Activated CD4-positive, alpha-beta T cell treated with anti-CD3 and anti-CD28 coated beads for 48 hours (primary cell): Measurements from ENCODE around the gene SCML1.
"Not testable (repeated sequence)": the region's sequence is repeated elsewhere in the genome, so short reads cannot be mapped to it uniquely, and the experiment has no call there.

Experiments used
- DNase-seq: peaks from one replicate; pipeline ENCODE4 v3.0.0-alpha.2; 2020

Gene SCML1

DNA sequence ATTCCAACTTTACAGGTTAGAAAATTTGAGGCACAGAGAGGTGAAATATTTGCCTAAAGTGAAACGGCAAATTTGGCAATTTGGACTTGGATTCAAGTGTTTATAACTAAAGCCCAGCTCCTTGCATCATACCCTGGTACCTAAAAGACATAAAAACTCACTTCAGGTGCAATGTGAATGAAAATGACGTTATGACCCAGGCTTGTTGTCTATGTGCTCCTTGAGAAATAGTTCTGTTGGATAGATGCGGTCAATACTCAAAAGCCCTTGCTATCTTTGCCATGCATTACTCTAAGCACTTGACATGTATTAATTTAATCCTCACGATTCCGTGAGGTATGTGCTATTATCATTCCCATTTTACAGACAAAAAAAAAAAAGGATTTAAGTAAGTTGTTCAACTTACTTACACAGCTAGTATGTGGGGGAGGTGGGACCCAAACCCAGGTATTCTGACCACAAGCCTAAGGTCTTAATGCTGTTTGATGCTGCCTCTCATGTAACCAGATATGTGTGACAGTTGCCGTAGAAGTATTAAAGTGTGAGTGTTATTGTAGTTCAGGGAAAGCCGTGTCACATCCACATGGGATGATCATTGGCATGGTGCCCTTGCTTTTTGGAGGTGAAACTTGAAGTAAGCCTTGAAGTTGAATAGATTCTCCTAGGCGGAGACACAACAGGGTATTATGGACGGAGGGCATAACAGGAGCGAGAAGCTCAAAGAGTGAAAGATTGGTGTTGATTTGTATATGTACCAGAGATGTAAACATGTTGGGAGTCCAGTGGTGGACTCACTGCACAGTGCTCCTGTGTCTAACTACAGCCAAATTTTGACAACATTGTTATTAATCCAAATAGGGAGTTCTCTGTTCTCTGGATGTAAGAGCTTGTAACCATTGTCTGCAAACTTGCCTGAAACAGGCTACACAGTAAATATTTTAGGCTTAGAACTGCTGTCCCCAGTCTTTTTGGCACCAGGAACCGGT, 3.1 kb downstream of the SCML1 start:
- DNase-seq: no peak

DNA sequence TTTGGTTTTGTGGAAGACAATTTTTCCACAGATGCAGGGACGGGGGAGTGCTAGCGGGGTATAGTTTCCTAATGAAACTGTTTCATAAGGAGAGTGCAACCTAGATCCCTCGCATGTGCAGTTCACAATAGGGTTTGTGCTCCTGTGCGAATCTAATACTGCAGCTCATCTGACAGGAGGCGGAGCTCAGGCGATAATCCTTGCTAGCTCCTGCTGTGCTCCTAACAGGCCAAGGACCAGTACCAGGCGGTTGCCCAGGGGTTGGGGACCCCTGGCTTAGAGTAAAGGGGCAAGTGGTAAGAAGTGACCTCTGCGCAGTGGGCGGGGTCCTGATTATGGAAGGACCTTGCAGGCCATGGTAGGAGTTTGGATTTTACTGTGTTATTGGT, 3.8 kb downstream of the SCML1 start:
- DNase-seq: no peak

DNA sequence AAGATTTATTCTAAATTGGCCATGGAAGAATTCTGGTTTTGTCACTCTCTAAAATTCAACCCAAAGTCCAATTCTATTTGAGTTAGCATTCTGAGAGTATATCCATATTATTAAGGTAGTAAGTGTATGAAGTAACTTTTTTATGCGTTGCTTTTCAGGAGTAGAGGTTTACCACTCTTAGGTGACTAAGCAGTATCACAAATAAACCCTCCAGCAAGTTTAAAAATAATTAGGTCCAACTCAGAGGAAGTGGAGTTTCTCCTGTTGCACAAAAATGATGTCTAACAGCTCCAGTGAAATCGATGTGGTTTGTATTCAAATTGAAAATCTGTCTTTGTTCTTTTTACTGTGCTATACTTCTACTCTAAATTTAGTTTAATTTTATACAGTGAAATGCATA, 6.6 kb downstream of the SCML1 start:
- no peak for DNase-seq

DNA sequence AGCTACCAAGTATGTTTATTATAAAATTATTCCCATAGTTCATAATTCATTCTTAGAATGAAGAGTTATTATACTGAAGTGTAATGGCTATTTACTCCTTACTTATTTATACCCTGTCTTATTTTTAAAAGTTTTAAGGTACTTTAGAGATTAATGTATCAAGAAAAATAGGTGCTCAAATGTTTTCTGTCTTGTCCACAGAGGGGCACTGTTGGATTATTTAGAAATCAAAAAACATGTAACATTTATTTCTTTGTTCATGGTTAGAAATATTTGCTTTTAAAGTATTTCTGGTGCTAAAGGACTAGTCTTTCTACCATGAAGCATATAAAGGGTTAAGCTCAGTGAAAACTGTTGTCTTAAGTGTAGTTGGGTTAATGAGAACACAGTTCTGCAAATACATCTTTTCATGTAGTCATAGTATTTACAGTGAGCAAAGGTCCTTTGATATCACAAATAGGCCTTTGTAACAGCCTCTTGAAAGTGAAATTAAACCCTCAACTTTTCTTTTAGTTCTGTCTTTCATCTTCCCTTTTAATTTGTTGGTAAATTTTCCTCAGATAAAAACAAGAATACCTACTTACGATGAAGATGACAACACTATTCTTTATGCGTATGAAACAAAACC, 7.7 kb downstream of the SCML1 start:
- no peak for DNase-seq

DNA sequence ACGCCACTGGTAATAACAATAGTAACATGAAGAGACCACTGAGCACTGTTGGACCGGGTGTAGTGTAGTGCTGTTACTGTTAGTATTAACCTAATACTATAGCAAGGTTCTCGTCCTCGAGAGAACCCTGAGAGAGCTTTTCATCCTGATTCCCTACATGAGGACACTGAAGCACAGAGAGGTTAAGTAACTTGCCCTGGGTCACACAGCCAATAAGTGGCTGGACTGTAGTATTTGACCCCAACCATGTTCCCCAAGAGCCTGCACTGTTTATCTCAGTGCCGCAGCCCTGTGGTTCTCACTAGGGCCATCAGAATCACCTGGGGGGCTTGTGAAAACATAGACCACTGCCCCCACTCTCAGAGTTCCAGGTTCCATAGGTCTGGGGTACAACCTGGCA, 10.4 kb downstream of the SCML1 start:
- no peak for DNase-seq

DNA sequence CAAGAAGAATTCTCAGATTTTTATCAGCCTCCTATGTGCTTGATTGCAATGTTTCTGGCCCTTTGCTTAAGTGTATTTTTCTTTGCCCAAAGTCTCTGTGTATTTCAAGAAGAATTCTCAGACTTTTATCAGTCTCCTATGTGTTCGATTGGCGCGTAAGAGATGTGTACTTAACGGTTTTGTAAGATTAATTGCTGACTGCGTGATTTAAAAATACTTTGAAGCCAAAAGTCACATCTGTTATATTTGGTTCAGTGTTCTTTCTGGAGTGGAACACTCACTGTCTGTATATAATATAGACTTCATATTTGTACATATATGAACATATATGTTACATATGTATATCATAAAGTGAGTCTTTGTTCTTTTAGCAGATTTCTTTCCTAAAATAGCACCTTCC, 11.4 kb downstream of the SCML1 start:
- DNase-seq: no peak

DNA sequence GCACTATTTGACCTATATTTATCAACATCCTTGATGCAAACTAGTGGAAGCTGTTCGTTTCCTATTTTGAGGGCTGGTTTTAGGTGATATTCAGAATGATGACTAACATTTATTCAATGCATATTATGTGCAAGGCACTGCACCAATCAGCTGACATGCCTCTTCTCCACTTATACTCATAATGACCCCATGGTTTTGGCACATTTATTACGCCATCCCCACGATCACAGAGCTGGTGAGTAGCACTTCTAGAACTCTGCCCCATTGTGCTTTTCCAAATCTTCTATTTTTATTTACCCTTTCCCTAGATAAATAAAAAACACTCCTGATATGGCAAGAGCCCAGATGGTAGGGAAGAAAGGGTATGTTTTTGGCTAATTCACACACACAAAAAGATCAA, 13.1 kb downstream of the SCML1 start:
- DNase-seq: no peak

DNA sequence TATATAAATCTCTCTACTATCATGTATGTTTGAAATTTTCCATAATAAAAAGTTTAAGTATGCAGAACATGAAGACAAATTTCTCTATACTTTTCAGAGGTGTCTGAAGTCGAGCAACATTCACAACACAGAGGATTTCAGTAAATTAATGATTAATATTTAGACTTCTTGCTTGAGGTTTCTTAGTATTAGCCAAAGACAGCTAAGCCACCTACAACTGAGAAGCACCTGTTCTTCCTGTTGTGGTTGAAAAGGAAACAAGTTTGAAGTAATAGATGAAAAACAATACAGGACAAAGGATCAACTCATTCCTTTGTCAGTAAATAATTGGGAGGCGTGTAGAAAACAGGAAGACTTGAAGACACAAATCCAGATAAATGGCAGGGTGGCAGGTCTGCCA, 21.1 kb downstream of the SCML1 start:
- DNase-seq: no peak

DNA sequence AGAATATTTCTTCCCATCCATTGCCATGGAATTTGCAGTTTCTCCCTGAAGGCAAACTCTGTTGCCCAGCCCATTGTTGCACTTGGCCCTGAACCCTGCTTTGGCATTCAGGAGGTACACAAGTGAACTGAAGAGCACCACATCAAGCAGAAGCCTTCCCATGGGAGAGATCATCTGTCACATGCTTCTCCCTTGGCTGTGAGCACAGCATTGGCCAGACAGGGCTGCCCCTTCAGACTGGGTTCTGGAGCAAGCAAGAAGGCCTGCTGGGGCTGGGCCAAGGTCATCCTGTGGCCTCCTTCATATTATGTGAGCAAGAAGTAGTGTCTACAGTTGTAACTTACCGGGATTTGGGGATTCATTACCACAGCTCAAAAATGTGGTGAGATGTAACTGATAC, 22.7 kb downstream of the SCML1 start:
- no peak for DNase-seq

DNA sequence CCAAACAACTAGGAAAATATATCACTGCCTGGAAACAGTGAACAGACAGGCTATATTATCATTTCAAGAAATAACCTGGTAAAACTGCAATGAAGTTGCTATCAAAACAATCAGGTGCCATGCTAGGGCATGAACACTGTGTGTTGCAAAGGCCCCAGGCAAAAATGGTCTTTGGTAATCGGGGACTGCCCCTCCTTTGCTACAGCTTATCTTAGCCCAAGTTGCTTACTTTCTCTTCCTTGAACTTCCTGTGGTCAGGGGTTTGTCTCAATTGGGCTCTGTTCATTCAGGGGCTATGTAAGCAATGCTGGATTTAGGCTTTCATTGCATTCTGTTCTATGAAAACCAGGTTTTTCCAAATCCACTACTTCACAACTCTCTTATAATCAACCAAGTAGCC, 30.4 kb downstream of the SCML1 start:
- DNase-seq: no peak

DNA sequence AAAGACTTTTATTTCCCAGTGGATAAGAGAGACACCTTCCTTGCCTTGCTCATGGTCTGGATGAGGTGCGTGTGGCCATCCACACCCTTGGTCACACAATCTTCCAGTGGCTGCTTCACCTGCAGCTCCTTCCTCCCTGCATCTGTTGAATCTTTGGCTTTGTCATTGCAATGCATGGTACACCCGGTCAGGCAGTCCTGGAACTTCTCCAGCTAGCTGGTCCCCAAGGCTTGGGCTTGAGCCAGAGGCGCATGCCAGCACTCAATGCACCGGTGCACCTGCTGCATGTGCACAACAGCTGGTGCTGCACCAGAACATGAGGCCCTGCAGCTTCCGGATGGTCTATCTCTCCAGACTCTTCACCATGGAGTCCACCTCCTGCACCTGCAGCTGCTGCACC, 31.7 kb downstream of the SCML1 start:
- no peak for DNase-seq

DNA sequence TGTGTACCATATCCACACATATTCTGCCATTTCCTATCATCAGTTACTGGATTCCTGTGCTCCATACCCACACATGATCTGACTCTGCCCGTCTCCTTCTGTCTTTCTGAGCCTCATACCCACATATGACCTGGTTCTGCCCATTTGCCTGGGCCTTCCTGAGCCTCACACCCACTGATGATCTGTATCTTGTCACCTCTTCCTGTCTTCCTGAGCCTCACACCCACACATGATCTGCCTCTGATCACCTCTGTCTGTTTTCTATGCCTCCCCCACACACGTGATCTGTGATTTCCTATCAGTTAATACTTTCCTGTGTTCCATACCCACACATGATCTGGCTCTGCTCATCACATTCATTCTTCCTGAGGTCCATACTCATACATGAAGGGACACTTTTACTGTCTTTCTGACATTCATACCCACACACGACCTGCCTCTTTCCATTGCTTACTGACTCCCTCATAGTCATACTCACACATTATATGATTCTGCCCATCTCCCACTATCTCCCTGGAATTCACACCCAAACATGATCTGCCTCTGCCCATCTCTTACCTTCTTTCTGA, 32.5 kb downstream of the SCML1 start:
- DNase-seq: no peak

DNA sequence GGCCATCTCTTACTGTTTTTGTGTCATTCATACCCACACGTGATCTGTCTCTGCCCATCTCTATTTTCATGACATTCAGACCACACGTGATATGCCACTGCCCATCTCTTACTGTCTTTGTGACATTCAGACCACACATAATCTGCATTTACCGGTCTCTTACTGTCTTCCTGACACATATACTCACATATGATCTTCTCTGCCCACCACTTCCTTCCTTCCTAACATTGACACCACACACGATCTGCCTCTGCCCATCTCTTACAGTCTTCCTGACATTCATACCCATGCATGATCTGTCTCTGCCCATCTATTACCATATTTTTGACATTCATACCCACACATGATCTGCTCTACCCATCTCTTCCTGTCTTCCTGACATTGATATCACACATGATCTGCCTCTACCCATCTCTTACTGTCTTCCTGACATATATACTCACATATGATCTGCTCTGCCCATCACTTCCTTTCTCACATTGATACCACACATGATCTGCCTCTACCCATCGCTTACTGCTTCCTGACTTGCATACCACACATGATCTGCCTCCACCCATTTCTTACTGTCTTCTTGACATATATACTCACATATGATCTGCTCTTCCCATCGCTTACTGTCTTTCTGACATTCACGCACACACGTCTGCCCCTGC, 36.1 kb downstream of the SCML1 start:
- no peak for DNase-seq

DNA sequence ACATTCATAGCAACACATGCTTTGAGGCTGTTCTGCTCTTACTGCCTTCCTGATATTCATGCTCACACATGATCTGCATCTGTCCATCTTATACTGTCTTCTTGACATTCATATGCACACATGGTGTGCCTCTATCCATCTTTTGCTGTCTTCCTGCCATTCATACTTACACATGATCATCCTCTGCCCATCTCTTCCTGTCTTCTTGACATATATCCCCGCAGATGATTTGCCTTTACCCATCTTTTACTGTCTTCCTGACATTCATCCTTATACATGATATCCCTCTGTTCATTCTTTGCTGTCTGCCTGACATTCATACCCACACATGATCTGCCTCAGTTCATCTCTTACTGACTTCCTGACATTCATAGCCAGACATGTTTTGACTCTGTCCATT, 36.8 kb downstream of the SCML1 start:
- DNase-seq: no peak

DNA sequence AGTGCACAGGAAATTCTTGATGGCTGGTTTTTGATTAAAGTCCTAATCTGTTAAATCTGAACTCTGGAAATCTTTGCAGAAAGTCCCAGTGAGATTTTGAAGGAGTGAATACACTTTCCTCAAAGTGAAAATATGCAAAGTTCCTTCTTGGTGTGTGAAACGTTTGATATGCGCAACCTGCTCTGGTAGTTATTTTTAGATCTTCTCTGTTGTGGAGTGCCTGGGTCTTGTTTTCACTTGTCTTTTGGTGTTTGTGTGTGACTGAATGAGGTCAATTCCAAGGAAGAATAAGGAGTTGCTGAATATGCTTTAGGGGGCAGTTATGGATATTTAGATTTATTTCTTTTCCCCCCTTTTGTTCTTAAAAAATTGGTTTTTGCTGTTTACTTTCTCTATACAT, 41.7 kb downstream of the SCML1 start:
- no peak for DNase-seq

DNA sequence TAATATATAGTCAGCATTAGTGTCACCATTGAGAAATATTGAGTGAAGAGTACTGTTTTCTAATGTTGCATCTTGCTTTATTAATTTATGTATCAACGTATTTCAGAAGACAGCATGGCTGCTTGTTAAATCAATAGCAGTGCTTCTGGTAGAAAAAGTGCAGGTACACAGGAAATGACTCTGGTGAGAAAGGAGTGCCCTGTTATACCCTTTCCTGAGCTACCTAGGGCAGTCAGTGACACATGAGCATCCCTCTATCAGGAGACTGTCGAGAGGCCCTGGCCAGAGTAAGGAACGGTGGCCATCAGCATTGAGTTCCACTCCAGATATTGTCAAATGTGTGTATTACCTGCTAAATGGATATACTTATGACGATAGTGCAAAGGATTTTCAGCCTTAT, 42.1 kb downstream of the SCML1 start:
- DNase-seq: no peak

DNA sequence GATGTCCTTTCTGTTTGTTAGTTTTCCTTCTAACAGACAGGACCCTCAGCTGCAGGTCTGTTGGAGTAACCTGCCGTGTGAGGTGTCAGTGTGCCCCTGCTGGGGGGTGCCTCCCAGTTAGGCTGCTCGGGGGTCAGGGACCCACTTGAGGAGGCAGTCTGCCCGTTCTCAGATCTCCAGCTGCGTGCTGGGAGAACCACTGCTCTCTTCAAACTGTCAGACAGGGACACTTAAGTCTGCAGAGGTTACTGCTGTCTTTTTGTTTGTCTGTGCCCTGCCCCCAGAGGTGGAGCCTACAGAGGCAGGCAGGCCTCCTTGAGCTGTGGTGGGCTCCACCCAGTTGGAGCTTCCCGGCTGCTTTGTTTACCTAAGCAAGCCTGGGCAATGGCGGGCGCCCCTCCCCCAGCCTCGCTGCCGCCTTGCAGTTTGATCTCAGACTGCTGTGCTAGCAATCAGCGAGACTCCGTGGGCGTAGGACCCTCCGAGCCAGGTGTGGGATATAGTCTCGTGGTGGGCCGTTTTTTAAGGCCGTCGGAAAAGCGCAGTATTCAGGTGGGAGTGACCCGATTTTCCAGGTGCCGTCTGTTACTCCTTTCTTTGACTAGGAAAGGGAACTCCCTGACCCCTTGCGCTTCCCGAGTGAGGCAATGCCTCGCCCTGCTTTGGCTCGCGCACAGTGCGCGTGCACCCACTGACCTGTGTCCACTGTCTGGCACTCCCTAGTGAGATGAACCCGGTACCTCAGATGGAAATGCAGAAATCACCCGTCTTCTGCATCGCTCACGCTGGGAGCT, 49.5 kb downstream of the SCML1 start:
- DNase-seq: not testable (repeated sequence)

DNA sequence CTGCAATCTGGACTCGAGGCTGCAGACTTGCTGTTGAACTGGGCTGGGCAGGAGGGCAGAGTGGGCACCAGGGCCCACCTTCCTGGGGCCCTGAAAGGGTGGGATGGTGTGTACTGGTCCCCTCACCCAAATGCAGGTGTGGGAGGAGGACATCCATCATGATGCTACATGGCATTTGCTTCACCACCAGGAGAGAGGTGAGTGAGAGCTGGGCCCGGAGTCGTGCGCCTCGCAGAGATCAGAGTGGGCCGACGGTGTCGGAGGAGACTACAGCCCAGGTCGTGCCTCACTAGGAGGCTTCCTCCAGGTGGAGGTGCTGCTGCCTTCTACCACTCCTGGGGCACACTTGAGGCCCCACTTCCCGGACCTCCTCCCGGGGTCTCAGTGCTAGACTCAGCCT, 50.3 kb downstream of the SCML1 start:
- DNase-seq: no peak

DNA sequence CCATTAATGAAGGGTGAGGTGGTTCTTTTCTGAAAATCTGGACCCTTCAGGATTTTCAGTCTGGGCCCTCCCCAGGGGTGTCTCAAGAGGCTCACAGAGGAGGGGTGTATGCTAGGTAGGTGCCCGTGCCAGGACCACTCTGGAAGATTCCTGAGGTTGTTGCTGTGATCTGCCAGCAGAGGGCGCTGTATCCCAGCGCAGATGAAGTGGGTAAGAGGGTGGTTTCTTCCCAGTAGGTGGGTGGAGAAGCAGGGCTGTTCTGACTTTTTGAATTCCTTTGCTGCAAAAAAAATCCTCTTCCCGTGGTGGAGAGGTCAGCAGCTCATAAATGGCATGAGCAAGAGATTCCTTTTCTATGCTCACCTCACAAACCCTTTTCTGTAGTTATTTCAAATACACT, 51.1 kb downstream of the SCML1 start:
- peak; percentile 40 for DNase-seq

DNA sequence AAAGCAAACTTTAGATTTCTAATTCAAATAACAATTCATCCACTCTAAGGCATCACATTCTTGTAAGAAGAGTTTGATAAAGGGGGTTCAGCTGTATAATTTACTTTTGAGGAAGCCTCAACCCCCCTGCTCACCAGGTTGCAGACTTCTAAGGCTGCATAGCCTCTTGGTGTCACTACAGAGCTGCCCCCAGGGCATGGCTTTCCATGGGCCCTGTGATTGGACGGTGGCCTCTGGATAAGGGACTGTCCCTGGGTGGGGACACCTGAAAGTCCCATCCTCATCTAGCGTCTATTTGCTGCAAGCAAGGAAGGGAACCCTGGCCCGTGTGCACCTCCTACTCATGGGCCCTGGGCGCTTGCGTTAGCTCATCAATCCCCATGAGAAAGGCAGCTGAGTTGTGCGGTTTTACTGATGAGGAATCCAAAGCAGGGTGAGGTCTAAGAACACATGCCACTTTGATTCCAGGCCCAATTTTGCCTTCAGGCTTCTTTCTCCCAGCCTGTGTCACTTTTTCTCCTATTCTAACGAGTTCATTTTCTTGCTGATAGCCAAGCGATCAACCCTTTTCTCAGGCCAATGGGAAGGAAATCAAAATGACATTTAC, 51.8 kb downstream of the SCML1 start:
- no peak for DNase-seq

DNA sequence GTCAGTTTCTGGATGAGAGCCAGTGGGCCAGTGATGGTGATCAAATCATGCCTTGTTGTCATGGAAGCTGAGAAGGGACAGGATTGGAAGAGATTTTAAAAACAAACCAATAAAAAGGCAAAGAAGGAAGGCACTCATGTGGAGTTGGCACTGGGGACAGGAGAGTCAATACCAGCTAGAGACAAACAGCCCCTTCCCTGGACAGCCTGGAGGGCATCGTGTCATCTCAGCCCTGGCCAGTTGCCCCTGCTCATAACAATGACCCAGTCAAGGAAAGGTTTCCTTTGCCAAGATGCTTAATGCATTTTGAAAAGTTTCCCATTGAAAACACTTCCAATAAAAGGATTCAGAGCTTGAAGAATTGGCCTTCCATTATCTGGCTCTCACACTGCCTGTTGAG, 55.5 kb downstream of the SCML1 start:
- DNase-seq: no peak

DNA sequence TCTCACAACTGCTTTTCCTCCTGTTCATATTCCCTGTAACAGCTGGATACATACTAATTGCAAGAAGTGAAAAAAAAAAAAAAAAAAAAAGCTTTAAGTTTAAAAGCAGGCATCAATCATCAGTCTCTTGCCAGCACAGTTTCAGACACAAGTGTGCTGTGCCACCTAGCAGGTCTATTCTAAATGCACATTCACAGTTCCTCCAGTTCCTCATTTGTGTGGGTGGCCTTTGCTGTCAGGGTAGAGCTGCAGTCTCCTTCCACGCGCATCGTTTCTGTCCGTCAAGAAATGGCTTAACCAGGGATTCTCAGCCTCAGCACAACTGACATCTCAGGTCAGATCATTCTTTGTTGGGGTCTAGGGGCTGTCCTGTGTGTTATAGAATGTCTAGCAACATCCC, 61.6 kb downstream of the SCML1 start:
- DNase-seq: no peak
